Subcutaneous adipose tissue (tissue), 4 donors: ENCODE measurements around the gene ST3GAL2. TPM values are rescaled to one million over a fixed set of nuclear protein-coding genes. Genes with fewer than 3 reads are reported as not detected.

Experiments
- total RNA-seq, 4 donors: library from RNA; depleted of rRNA; stranded (reverse); fragments of >200 nt; gene quantifications; one replicate each; pipeline ENCODE4 v1.1.0, GENCODE V29; 2016
- TF ChIP-seq, protein P1 (sequence below): fragments of 450-650 bp; IDR thresholded peaks from one replicate; pipeline ENCODE4 v1.5.1; 2016; ENCODE audit warnings: low read depth, mild to moderate bottlenecking, control low read depth, antibody characterized with exemption, moderate library complexity

The ST3GAL2 gene
- total RNA-seq, 4 donors from 2014 or later, result 9.9 to 14.1 (median 13.1) TPM

DNA sequence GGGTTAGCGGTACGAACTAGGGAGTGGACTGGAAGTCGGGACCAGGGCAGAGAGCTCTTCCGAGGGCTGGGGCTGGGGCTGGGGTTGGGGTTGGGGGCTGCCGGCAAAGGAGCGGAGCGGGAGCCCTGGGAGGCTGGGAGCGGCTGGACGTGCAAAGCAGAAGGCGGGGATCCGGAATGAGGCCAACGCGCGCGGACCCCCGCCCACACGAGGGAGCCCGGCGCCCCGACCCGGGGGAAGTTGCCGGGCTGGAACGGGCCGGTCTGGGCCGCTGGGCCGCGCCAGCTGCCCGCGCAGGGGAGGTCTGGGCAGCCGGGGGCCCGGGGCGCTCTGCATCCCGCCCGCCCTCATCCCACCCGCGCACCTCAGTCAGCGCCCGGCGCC, 323 bp downstream of the ST3GAL2 start:
- TF ChIP-seq, protein P1, sequence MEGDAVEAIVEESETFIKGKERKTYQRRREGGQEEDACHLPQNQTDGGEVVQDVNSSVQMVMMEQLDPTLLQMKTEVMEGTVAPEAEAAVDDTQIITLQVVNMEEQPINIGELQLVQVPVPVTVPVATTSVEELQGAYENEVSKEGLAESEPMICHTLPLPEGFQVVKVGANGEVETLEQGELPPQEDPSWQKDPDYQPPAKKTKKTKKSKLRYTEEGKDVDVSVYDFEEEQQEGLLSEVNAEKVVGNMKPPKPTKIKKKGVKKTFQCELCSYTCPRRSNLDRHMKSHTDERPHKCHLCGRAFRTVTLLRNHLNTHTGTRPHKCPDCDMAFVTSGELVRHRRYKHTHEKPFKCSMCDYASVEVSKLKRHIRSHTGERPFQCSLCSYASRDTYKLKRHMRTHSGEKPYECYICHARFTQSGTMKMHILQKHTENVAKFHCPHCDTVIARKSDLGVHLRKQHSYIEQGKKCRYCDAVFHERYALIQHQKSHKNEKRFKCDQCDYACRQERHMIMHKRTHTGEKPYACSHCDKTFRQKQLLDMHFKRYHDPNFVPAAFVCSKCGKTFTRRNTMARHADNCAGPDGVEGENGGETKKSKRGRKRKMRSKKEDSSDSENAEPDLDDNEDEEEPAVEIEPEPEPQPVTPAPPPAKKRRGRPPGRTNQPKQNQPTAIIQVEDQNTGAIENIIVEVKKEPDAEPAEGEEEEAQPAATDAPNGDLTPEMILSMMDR, result no peak

DNA sequence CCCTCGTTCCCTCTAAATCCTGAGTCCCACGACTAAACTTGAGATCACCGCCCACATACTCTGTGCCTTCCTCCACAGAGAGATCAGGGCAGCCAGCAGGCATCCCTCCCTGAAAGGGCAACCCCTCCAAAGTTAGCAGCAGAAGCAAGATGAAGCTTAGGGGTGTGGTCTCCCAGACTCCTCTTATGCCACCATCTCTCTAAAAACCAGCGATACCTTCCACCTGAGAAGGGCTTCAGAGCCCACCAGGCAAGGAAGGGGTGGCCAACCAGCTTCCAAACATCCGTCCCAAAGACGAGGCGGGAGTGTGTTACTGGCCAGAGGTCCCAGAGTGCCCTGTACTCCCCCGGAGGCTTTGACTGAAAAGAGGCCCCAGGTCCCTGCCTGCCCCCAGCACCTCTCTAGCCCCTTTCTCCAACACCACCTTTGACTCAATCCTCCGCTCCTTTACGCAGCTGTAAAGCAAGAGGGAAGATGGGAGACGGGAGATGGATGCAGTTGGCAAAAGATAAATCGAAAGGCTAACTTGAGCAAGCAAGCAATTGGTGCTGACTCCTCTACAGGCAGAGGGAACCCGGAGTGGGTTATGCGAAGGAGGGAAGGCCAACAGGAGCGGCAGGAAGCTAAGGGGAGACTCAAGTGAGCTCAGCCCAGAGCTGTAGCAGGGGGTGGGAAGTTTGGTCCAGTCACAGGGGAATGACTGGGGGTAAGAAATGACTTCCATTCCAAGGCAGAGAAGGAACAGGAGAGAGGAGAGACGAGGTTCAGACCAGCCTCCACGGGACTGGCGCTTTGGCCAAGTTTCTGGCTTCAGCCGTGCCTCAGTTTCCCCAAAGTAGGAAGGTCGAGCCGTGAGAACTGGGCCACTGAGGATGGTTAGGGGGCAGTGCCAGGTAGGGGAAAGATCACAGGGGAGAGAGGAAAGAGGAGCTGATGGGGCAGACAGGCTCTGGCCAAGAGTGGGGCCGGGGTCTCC, 1.0 kb downstream of the ST3GAL2 start:
- TF ChIP-seq, protein P1, result no peak

DNA sequence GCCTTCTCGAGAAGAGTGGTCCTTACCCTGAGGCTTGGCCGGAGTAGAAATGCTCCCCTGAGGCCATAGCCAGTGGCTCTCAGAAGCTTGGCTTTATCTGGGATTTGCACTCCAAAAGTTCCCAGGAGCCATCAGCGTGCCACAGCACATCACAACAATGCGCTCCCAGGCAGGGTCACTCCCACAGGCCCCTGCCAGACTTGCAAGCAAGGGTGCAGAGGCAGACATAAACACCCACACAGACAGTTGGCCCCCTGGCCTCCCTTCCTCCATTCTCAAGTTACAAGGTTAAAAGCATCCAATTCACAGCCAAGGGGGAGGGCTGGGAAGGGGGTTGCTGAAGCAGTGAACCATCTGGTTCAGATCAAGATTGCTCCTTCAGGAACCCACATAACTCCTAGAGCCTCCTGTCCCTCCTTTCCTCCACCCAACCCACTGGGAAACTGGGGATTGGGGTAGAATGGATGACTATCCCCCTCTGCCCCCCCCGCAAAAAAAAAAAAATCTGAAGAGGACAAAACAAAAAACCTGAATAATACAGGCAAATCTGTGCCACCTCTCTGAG, 1.8 kb downstream of the ST3GAL2 start:
- TF ChIP-seq, protein P1, result no peak

DNA sequence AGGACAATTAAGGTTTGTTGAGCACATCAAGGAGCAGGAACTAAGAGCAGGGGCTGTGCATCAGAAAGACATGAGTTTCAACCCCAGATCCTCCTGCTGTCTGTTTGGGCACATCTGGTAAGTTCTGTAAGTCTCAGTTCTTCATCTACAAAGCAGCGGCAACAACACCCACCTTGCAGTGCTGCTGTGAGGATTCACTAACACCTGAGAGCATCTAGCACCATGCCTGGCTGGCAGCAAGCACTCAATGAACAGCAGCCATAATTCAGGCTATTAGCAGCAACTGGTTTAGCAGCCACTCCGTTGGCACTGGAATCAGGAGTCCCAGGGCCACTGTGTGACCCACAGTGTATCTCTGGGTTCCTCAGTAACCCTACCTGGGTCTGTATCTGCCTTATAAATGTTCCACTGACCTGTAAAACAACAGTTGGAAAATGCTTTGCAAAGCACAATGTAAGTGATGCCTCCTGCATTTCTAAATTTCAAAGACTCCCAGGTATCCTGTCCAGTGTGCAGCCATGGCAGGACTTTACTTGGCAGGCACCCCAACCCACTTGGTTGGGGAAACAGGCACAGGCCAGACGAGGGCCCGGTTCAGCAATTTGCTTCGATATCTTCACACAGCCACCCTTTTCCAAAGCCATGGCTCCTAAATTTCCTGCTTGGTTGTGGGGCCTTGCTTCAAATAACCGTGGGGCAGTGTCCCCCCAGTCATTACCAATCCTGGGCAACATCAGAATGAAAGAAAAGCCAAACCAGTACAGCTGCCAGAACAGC, 4.2 kb downstream of the ST3GAL2 start:
- TF ChIP-seq, protein P1, result no peak

DNA sequence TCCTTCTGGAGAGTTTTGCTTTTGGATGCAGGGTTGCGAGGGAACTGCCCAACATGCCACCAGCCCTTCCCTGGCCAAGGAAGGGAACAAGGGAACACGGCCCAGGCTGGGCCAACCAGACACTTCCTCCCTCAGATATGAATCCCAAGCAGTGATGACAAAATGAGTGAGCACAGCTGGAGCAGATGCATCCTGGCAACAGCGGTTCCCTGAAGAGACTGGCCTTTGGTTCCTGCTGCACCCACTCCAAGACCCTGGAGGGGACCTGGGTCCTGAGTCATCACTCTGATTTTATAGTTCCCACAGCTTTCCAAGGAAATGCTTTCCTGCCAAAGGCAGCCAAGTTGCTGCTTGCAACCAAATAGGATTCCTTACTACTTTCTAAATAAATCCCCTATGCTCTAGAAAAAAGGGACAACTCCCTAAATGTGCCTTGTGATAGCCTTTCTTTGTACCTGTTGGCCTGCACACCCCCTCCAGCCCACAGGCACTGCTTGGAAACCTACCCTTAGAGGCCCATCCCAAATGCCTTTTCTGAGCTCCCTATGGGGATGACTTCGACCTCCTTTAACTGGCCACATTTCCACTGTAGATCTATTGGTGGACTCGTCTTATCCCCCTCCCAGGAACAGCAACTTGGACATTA, 5.3 kb downstream of the ST3GAL2 start:
- TF ChIP-seq, protein P1, result no peak

DNA sequence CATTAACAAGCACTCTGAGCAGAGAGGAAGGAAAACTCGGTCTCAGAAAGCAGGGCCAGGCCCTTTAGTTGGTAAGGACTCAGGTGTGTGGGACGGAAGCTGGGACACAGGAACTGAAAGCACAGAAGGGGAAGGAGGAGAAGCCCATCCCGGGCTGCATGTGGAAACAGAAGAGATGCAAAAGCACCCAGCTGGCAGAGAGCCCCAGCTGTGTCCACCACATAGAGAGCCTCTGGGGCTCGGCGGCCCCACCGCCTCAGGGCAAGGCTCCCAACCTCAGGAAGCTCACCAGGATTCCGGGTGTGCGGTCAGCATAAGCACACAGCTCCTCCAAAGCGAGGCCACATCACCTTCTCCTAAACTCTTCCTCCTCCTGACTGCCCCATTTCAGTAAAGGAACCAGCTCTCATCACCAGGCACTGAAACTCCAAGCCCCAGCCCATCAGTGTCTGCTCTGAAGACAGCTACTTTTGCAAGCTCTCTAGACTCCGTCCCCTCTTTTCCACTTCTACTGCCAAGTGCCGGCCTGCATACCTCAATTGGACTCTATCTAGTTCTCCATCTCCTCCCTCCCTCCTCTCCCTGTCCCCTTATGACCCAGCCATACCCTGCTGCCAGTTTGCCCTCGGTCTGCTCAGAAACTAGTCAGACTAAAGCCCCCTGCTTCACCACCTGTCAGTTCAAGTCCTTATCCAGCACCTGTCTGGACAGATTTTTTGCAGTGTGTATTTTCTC, 6.0 kb downstream of the ST3GAL2 start:
- TF ChIP-seq, protein P1, result no peak
